GM12878 (cell line): ENCODE measurements around the gene POC1B.

Source experiments
- BCL11A ChIP-seq: IDR thresholded peaks from 2 replicates; pipeline ENCODE4 v1.6.1; 2011; ENCODE audit warnings: low read depth, low read length
- CTCF ChIP-seq, 3 experiments: IDR thresholded peaks in 2 of 3; conservative IDR thresholded peaks in 1 of 3; 2 replicates each; pipeline ENCODE4 v1.5.1; 2011; ENCODE audit warnings: low read depth in 3 of 3, low read length in 3 of 3, mild to moderate bottlenecking in 3 of 3, control low read depth in 2 of 3, moderate library complexity in 2 of 3, inconsistent platforms in 1 of 3, mixed read lengths in 1 of 3; ENCODE audit not compliant: control insufficient read depth in 2 of 3, insufficient read depth in 1 of 3; ENCODE audit errors: extremely low read depth in 1 of 3
- EED ChIP-seq: sonication (generic); IDR thresholded peaks from 2 replicates; pipeline ENCODE4 v1.6.1; 2016; ENCODE audit warnings: antibody characterized with exemption, low read depth
- HDAC2 ChIP-seq: fragments of 200-600 bp; sonication (generic); IDR thresholded peaks from 2 replicates; pipeline ENCODE4 v1.6.1; 2017
- TAF1 ChIP-seq: IDR thresholded peaks from 2 replicates; pipeline ENCODE4 v1.6.1; 2011; ENCODE audit warnings: mild to moderate bottlenecking, low read depth, low read length, borderline replicate concordance

DNA sequence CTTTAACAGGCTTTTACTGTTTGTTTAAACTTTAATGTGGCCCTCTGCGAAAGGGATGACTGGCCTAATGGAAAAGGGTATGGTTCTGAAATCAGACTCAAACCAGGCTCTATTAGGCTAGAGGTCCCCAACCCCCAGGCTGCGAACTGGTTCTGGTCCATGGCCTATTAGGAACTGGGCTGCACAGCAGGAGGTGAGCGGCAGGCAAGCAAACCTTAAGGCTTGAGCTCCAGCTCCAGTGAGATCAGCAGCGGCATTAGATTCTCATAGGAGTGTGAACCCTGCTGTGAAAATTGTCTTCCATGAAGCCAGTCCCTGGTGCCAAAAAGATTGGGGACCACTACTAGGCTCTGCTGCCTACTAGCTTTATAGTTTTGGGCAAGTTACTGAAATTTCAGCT is 12.3 kb downstream of the POC1B start:
- TF ChIP-seq CTCF (IDR thresholded peaks at IDR 0.05 in 2 of 3, conservative IDR thresholded peaks at IDR 0.05 in 1 of 3; ENCODE audit: control insufficient read depth in 2 of 3, extremely low read depth in 1 of 3, insufficient read depth in 1 of 3, low read depth in 3 of 3, low read length in 3 of 3) (no peak), EED (no peak), TAF1 (no peak), BCL11A (no peak), HDAC2 (no peak)
